Activated CD4-positive, alpha-beta memory T cell treated with anti-CD3 and anti-CD28 coated beads, Interleukin-2, amount 10 ng/mL, durations not matched to agents 7 days and 5 days (primary cell): ENCODE data around the gene BMPR1A. TPM values are rescaled to one million over a fixed set of nuclear protein-coding genes. Genes with fewer than 3 reads are reported as not detected.
"Not testable (repeated sequence)": the region's sequence is repeated elsewhere in the genome, so short reads cannot be mapped to it uniquely, and the experiment has no call there.

Experiments
- CTCF ChIA-PET: fragments of 350-600 bp; sonication (Branson Sonifier 250); formaldehyde crosslinking; loops from one replicate; lab custom pipeline; 2021; ENCODE audit warnings: antibody characterized with exemption, inconsistent platforms; lab: Charles Lee
- POLR2A ChIA-PET: fragments of 350-600 bp; sonication (Branson Sonifier 250); formaldehyde crosslinking; loops from one replicate; lab custom pipeline; 2021; ENCODE audit warnings: antibody characterized with exemption; lab: Charles Lee
- DNase-seq: peaks from one replicate; pipeline ENCODE4 v3.0.0-alpha.2; 2020
- H3K27ac Mint-ChIP-seq: one replicate; pipeline ENCODE4 v1.8.0; 2021; ENCODE audit warnings: mild to moderate bottlenecking, mixed read lengths
- H3K27me3 Mint-ChIP-seq: one replicate; pipeline ENCODE4 v1.8.0; 2021; ENCODE audit warnings: mixed read lengths
- H3K36me3 Mint-ChIP-seq: one replicate; pipeline ENCODE4 v1.8.0; 2021; ENCODE audit warnings: low read depth, mixed read lengths
- H3K4me1 Mint-ChIP-seq: one replicate; pipeline ENCODE4 v1.8.0; 2021; ENCODE audit warnings: mixed read lengths
- H3K4me3 Mint-ChIP-seq: one replicate; pipeline ENCODE4 v1.8.0; 2021; ENCODE audit warnings: mild to moderate bottlenecking, mixed read lengths
- H3K9me3 Mint-ChIP-seq: one replicate; pipeline ENCODE4 v1.8.0; 2021; ENCODE audit warnings: mixed read lengths
- total RNA-seq, 2 experiments: library from RNA; stranded (reverse); gene quantifications; one replicate each; pipeline ENCODE4 v1.2.3, GENCODE V29; 2021

Gene BMPR1A
- total RNA-seq, 2 experiments from 2014 or later: 14.8 to 17.2 TPM

DNA sequence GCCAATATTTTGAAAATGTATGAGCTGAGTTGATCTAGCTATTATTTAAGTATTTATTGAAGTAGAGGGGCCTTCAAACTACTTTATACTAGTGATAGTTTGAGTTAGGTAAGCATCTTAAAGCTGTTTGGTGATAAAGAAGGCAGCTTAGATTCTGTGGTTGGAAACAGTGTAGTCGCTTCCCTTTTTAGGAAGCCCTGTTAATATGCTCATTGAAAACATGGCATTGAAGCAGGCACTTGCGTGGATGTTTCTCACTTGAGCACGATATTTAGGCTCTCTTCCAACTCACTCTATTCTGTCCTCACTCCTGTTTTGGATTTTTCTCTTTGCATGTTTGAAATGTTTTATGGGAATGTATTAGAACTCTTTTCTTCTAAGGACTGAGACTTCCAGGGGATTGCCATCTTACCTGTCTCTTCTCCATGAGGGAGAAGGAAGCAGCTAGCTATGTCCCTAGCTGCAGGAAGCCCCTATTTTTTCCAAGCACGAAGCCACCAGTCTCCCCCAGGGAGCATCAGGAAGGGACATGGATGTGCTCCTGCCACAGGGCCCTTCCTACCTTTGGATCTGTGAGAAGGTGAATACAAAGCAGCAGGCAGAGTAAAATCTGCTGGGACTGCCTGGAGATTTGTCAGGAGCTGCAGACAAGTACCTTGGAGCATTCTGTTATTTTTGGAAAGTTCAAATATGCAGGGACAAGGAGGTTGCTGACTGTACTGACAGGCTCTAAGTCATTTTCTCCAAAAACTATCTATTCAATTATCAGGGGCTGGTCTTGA is 22.0 kb upstream of the BMPR1A start:
- H3K27me3 Mint-ChIP-seq: peaks cover 4% of the 10 kb centered on the region
- no peaks in the 10 kb centered on the region for H3K4me1 Mint-ChIP-seq
- CTCF ChIA-PET: interaction anchor here (1.3 kb wide), 1 partner anchor 8 kb away, joined by 3 read pairs; no protein-coding TSS in a partner anchor
- DNase-seq: no peak
- H3K4me3 Mint-ChIP-seq: no peak overlapping the region
- POLR2A ChIA-PET: interaction anchor here (1.5 kb wide), 2 partner anchors 11 to 18 kb away, joined by 4 read pairs; no protein-coding TSS in a partner anchor
- no peaks in the 10 kb centered on the region for H3K36me3 Mint-ChIP-seq
- no peak overlapping the region for H3K27ac Mint-ChIP-seq
- H3K9me3 Mint-ChIP-seq: no peaks in the 10 kb centered on the region

DNA sequence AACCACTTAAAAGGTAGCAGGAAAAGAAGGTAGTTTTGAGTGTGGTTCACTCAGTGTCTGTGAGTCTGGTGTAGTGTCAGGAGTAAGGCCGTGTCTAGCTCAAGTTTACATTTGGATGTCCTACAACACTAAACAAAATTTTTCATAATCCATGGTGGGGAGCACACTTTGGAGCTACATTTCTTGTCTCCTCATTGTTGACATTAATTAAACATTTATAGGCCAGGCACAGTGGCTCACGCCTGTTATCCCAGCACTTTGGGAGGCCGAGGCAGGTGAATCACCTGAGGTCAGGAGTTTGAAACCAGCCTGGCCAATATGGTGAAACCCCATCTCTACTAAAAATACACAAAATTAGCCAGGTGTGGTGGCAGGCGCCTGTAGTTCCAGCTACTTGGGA is 21.1 kb upstream of the BMPR1A start:
- H3K36me3 Mint-ChIP-seq: not testable (repeated sequence)
- CTCF ChIA-PET: interaction anchor here (0.7 kb wide), 2 partner anchors 45 to 926 kb away, joined by 4 to 7 read pairs; no protein-coding TSS in a partner anchor

DNA sequence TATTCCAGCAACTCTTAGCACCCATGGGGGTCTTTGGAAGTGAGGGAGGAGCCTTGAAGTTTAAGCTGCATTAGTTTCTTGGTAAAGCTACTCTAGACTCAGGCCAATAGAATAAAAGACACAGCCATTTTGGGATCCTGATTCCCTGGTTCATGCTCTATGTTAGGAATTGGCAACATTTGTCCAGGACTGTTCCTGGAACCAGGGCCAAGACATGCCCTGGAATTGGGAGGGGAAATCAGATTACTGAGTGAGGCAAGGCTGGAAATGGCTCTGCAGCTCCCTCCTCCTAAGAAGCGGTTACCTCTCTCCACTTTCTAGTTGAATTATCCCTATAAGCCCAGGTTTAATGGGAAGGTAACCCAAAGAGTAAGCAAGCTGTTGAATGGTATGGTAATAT is 14.2 kb upstream of the BMPR1A start:
- H3K9me3 Mint-ChIP-seq: no peaks in the 10 kb centered on the region
- H3K36me3 Mint-ChIP-seq: no peaks in the 10 kb centered on the region
- ChIA-PET POLR2A (interaction anchor here (0.9 kb wide), 1 partner anchor 11 kb away, joined by 4 read pairs; no protein-coding TSS in a partner anchor), CTCF (interaction anchor here (0.7 to 1.6 kb wide), 2 partner anchors 9 to 1814 kb away, joined by 3 read pairs; no protein-coding TSS in a partner anchor)
- no peaks in the 10 kb centered on the region for H3K4me1 Mint-ChIP-seq
- no peak for DNase-seq
- no peak overlapping the region for H3K27ac Mint-ChIP-seq
- peaks cover 9% of the 10 kb centered on the region for H3K27me3 Mint-ChIP-seq
- no peak overlapping the region for H3K4me3 Mint-ChIP-seq

More for the DNA sequence above, 21.1 kb upstream of the BMPR1A start:
- H3K27me3 Mint-ChIP-seq, H3K4me1 Mint-ChIP-seq, H3K9me3 Mint-ChIP-seq, H3K27ac Mint-ChIP-seq, H3K4me3 Mint-ChIP-seq, DNase-seq, POLR2A ChIA-PET: not testable (repeated sequence)

DNA sequence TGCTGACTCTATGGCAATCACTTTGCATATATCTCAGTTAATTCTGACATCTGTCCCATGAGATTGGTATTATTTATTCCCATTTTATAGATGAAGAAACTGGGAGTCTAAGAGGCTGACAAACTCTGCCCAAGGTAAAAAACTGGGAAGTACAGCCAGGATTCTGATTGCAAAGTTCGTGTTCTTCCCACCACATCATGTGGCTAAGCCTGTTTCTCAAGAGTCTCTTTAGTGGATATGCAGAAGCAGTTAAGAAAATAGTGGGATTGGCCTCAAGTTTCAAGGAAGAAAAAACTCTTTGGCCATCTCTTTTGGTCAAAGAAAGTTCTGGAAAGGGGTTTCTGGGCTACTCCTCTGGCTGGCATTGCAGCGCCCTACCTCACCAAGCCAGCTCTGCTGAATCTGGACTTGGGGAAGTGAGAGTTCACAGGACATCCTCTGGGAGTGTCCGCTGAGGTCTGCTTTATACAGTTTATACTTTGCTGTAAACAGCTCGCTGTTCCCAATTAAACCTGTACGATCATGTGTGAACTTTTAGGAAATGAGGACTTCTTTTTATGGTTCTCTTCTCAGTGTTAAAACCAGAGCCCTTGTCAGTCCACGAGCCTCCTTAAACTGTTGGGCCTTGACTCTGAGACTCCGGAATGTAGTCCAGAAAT is 12.2 kb upstream of the BMPR1A start:
- Mint-ChIP-seq H3K36me3 (no peaks in the 10 kb centered on the region), H3K4me1 (no peaks in the 10 kb centered on the region), H3K27ac (no peak overlapping the region), H3K9me3 (no peaks in the 10 kb centered on the region), H3K27me3 (peaks cover 9% of the 10 kb centered on the region), H3K4me3 (no peak overlapping the region)
- no peak for DNase-seq
- ChIA-PET CTCF (no interaction called here), POLR2A (no interaction called here)

DNA sequence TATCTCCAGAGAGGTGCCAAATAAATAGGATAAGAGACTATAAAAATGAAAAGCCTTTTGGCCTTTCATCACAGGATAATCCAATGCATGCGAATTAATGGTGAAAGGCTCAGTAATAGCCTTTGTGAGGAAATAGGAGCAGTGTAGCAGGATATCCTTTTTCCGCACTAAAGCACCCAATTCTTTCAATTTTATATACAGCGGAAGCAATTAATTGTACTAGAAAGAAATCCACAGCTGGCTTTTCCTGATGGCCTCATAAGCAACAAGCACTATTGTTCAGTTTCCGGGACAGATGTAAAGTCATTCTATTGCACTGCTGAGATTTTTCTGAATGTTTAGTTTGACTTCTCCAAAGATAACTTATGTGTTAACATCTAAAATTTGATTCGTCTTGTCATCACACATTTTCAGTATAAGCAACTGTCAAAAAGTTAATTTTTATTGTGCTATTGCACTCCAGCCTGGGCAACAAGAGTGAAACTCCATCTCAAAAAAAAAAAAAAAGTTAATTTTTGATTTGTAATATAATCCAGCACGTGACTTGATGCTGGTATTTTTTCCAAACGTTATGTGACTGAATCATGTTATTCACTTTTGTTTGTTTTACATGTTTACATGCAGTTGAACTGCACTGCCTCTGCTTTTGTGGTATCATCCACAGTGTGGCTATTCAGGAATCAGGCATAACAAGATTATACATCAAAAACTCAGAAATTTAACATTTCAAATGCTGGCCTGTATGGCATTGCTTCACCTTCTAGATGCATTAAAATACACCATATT is 8.4 kb upstream of the BMPR1A start:
- H3K36me3 Mint-ChIP-seq: no peaks in the 10 kb centered on the region
- no peaks in the 10 kb centered on the region for H3K27me3 Mint-ChIP-seq
- DNase-seq: no peak
- ChIA-PET CTCF (no interaction called here), POLR2A (no interaction called here)
- peaks cover 8% of the 10 kb centered on the region for H3K4me1 Mint-ChIP-seq
- H3K9me3 Mint-ChIP-seq: no peaks in the 10 kb centered on the region
- H3K27ac Mint-ChIP-seq: no peak overlapping the region
- H3K4me3 Mint-ChIP-seq: no peak overlapping the region

DNA sequence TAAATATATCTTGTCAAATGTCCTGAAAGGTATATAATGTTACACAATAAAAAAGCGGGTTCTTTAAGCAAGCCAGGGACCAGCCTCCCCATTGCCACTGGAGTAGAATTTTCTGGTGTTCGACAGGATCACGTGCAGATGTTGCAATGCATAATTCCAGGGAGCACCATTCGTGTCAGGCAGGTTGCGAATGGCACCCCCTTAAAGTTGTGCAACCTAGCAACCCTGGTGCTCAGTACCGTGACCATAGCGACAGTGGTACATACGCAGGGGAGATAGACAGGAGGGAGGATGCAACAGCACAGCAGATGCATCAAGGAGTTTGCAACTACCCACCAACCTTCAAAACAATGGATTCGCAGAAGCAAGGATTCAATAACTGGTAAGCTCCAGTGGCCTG is 6.6 kb upstream of the BMPR1A start:
- H3K9me3 Mint-ChIP-seq: no peaks in the 10 kb centered on the region
- peaks cover 22% of the 10 kb centered on the region for H3K4me1 Mint-ChIP-seq
- H3K36me3 Mint-ChIP-seq: no peaks in the 10 kb centered on the region
- no peaks in the 10 kb centered on the region for H3K27me3 Mint-ChIP-seq
- ChIA-PET POLR2A (no interaction called here), CTCF (no interaction called here)
- DNase-seq: no peak
- H3K4me3 Mint-ChIP-seq: no peak overlapping the region
- H3K27ac Mint-ChIP-seq: no peak overlapping the region

DNA sequence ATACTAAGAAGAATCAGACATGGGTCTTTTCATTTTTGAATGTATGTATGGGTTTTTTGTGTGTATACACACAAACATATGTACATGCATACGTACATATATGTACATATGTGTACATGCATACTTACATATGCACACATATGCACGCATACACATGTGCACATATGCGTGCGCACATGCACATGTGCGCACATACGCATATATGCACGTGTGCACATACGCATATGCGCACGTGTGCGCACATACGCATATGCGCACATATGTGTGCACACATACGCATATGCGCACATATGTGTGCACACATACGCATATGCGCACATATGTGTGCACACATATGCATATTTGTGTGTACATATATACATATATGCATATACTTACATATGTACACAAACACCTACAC is 4.9 kb upstream of the BMPR1A start:
- Mint-ChIP-seq H3K4me3 (no peak overlapping the region), H3K27me3 (peaks cover 2% of the 10 kb centered on the region), H3K4me1 (peaks cover 29% of the 10 kb centered on the region), H3K36me3 (peaks cover 2% of the 10 kb centered on the region), H3K9me3 (no peaks in the 10 kb centered on the region), H3K27ac (no peak overlapping the region)
- CTCF ChIA-PET: no interaction called here
- no peak for DNase-seq
- POLR2A ChIA-PET: no interaction called here

DNA sequence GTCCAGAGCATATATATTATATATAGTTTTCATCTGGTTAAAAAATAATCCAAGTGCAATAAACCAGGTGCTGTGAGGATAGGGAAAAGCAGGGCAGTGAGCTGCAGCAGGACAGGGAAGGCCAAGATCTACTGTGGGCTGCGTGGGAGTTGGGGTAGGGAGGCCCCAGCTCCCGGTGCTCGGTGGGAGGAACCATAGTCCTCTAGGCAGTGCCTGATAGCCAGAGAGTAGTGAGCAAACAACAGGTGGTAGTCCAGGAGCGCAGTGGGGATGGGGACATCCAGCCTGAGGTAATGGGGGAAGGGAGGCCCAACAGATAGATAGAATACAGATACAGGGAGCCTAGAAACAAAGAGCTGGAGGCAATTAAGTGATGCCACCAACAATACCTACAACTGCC is 4.1 kb upstream of the BMPR1A start:
- POLR2A ChIA-PET: interaction anchor here (0.6 to 1.4 kb wide), 4 partner anchors 11 to 76 kb away, joined by 3 to 4 read pairs (median 4); no protein-coding TSS in a partner anchor
- Mint-ChIP-seq H3K4me1 (peaks cover 29% of the 10 kb centered on the region), H3K4me3 (no peak overlapping the region), H3K27ac (no peak overlapping the region), H3K27me3 (peaks cover 2% of the 10 kb centered on the region), H3K36me3 (peaks cover 3% of the 10 kb centered on the region), H3K9me3 (no peaks in the 10 kb centered on the region)
- no peak for DNase-seq
- CTCF ChIA-PET: interaction anchor here (0.7 to 1.4 kb wide), 4 partner anchors 65 to 352 kb away, joined by 3 to 5 read pairs (median 3); no protein-coding TSS in a partner anchor

DNA sequence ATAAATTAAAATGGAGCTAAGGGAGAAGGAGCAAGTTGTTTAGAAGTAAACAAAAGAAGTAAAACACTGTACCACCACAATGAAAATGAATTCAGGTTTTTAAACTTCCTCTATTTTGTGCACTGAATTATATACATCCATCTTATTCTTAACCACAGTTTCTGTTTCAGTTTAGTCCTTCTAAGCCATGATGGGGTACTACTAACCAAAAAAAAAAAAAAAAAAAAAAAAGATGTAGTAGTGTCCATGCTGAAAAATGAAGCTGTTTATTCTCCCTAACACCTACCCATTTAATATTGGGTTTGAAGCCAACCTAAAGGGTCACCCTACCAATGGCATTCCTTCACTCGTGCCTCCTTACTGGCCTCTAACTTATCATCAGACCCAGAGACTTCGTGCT is 3.4 kb upstream of the BMPR1A start:
- no peak overlapping the region for H3K4me3 Mint-ChIP-seq
- POLR2A ChIA-PET: interaction anchor here (0.6 to 1.4 kb wide), 4 partner anchors 11 to 75 kb away, joined by 3 to 4 read pairs (median 4); no protein-coding TSS in a partner anchor
- CTCF ChIA-PET: interaction anchor here (0.6 to 1.4 kb wide), 5 partner anchors 65 to 353 kb away, joined by 3 to 5 read pairs (median 3); no protein-coding TSS in a partner anchor
- peaks cover 2% of the 10 kb centered on the region for H3K27me3 Mint-ChIP-seq
- H3K9me3 Mint-ChIP-seq: no peaks in the 10 kb centered on the region
- no peak overlapping the region for H3K27ac Mint-ChIP-seq
- peaks cover 4% of the 10 kb centered on the region for H3K36me3 Mint-ChIP-seq
- peaks cover 37% of the 10 kb centered on the region for H3K4me1 Mint-ChIP-seq
- no peak for DNase-seq

DNA sequence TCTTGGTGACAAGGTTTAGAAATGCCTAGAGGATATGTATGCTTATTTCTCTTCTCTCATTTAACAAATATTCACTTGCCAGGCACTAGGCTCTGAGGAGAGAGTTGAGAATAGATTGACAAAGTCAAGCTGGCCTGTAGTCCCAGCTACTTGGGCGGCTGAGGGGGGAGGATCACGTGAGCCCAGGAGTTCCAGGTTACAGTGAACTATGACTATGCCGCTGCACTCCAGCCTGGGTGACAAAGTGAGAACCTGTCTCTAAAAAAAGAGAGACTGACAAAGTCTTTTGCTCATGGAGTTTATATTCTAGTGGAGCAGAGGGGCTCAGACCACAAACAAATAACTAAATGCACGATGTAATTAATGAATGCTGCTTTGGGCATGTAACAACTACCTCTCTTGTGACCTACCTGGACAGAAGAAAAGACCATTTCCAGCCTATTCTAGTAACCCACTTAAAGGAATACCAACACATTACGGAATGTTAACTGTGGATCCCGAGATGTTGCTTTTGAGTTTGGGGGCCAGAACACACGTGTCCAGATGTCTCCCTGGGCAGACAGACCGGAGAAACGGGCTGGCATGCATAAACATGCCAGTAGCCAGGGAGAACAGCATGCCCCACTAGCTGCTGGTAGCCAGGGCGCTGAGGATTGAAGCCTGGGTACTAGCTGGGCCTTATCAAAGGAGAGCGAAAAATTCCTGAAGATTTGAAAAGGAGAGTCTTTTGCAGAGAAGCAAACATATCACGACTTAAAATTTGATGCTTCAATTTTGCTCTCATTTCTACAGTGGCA is 2.6 kb upstream of the BMPR1A start:
- ChIA-PET POLR2A (interaction anchor here (1.4 kb wide), 1 partner anchor 12 kb away, joined by 4 read pairs; no protein-coding TSS in a partner anchor), CTCF (interaction anchor here (0.6 to 1.4 kb wide), 2 partner anchors 183 to 213 kb away, joined by 3 to 4 read pairs; no protein-coding TSS in a partner anchor)
- Mint-ChIP-seq H3K4me3 (peak overlapping the region; percentile 16), H3K4me1 (peaks cover 45% of the 10 kb centered on the region), H3K27me3 (peaks cover 6% of the 10 kb centered on the region), H3K36me3 (peaks cover 7% of the 10 kb centered on the region), H3K27ac (no peak overlapping the region), H3K9me3 (no peaks in the 10 kb centered on the region)
- DNase-seq: no peak

DNA sequence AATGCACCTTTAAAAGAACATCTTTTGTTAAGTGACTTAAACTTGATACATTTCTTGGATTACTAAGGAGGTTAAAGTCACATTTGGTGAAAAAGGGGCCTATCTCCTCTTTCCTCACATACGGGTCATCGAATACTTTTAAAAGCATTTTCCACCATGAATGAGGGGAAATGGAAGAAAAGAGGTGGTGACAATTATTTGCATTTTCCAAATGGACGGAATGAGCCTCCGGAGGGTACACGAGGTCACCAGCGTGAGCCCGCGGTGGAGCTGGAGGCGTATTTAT is 1.0 kb upstream of the BMPR1A start:
- ChIA-PET CTCF (no interaction called here), POLR2A (interaction anchor here (3.9 kb wide), 1 partner anchor 44 kb away, joined by 31 read pairs; no protein-coding TSS in a partner anchor)

More for the DNA sequence above, 1.0 kb upstream of the BMPR1A start:
- Mint-ChIP-seq H3K27ac (peak overlapping the region; percentile 53), H3K27me3 (peaks cover 13% of the 10 kb centered on the region), H3K4me3 (peak overlapping the region; percentile 79), H3K36me3 (peaks cover 7% of the 10 kb centered on the region), H3K9me3 (no peaks in the 10 kb centered on the region), H3K4me1 (peaks cover 53% of the 10 kb centered on the region)
- no peak for DNase-seq
